GM21515 (cell line): ENCODE results near the gene VWA7.
"Not testable (repeated sequence)": the region's sequence is repeated elsewhere in the genome, so short reads cannot be mapped to it uniquely, and the experiment has no call there.

Experiments used
- ATAC-seq: cut with Tn5 transposase; IDR thresholded peaks from one replicate; pipeline ENCODE4 v1.9.1; 2021; ENCODE audit not compliant: unreplicated experiment

Gene VWA7

GRCh38 chr6:31776989-31777666, at the start of gene VWA7:
Gene VWA7, minus strand, starts transcription at chr6:31777328. Its CDS starts 549 bp downstream, at chr6:31776779.
- no peak for ATAC-seq

- ATAC-seq, result no peak
These were observed 49.7 kb upstream of the VWA7 start for GRCh38 chr6:31826793-31827285.

- ATAC-seq, result no peak
These were observed 48.4 kb upstream of the VWA7 start for GRCh38 chr6:31825553-31825952.

GRCh38 chr6:31823592-31824196, 46.6 kb upstream of the VWA7 start:
- not testable (repeated sequence) for ATAC-seq

GRCh38 chr6:31822036-31822821, 45.1 kb upstream of the VWA7 start:
- peak; percentile 32 for ATAC-seq

GRCh38 chr6:31821301-31822035, 44.3 kb upstream of the VWA7 start:
- peak; percentile 41 for ATAC-seq

GRCh38 chr6:31820399-31820798, 43.3 kb upstream of the VWA7 start:
- not testable (repeated sequence) for ATAC-seq

GRCh38 chr6:31819871-31820299, 42.8 kb upstream of the VWA7 start:
- no peak for ATAC-seq

GRCh38 chr6:31817929-31818511, 40.9 kb upstream of the VWA7 start:
- ATAC-seq, result not testable (repeated sequence)

GRCh38 chr6:31817133-31817928, 40.2 kb upstream of the VWA7 start:
- not testable (repeated sequence) for ATAC-seq

GRCh38 chr6:31815025-31815838, 38.1 kb upstream of the VWA7 start, which contains the start of the genes HSPA1A and HSPA1L:
Gene HSPA1A, plus strand, starts transcription at chr6:31815543. Its CDS starts 214 bp downstream, at chr6:31815757.
Gene HSPA1L, minus strand, starts transcription at chr6:31815283. Its CDS starts 3,311 bp downstream, at chr6:31811972.
- peak; percentile 39 for ATAC-seq

- ATAC-seq, result no peak
These were observed 37.5 kb upstream of the VWA7 start for GRCh38 chr6:31814677-31815024.

GRCh38 chr6:31813465-31813849, 36.3 kb upstream of the VWA7 start:
- no peak for ATAC-seq

- no peak for ATAC-seq
These were observed 34.5 kb upstream of the VWA7 start for GRCh38 chr6:31811645-31812044.

- not testable (repeated sequence) for ATAC-seq
These were observed 31.5 kb upstream of the VWA7 start for GRCh38 chr6:31808599-31808998.

GRCh38 chr6:31806470-31807272, 29.5 kb upstream of the VWA7 start, which contains the start of gene LSM2:
Gene LSM2, minus strand, starts transcription at chr6:31806966. Its CDS starts 209 bp downstream, at chr6:31806757.
- ATAC-seq, result peak; percentile 86

- ATAC-seq, result no peak
These were observed 28.9 kb upstream of the VWA7 start for GRCh38 chr6:31805939-31806469.
